HepG2 (cell line): Measurements from ENCODE around the gene PGP. TPM values are rescaled to one million over a fixed set of nuclear protein-coding genes. Genes with fewer than 3 reads are reported as not detected.

Experiments used
- ARID4A ChIP-seq: sonication (generic); formaldehyde crosslinking; IDR thresholded peaks from 2 replicates; pipeline ENCODE4 v1.5.0; 2020; ENCODE audit warnings: mild to moderate bottlenecking, missing genetic modification reagents, borderline replicate concordance
- DMAP1 ChIP-seq: IDR thresholded peaks from 2 replicates; pipeline ENCODE4 v1.6.1; 2016
- EP300 ChIP-seq, 3 experiments: sonication (generic) in 1 of 3; formaldehyde crosslinking in 1 of 3; IDR thresholded peaks; 2 replicates each; pipeline versions ENCODE4 v1.5.1 to v1.6.1; 2011 to 2020; ENCODE audit warnings: low read depth in 2 of 3, low read length in 2 of 3, borderline replicate concordance in 1 of 3, improper control_type of control experiment in 1 of 3, mild to moderate bottlenecking in 1 of 3, missing genetic modification reagents in 1 of 3, moderate library complexity in 1 of 3
- FOXO4 ChIP-seq: sonication (generic); formaldehyde crosslinking; conservative IDR thresholded peaks from 2 replicates; pipeline ENCODE4 v1.8.1; 2023; ENCODE audit warnings: missing genetic modification reagents
- GATAD2A ChIP-seq: IDR thresholded peaks from 2 replicates; pipeline ENCODE4 v1.6.1; 2016
- HMGXB4 ChIP-seq, 2 experiments: sonication (generic) in 1 of 2; formaldehyde crosslinking in 1 of 2; IDR thresholded peaks; 2 replicates each; pipeline versions ENCODE4 v1.4.0 to v1.6.1; 2018 to 2020; ENCODE audit warnings: missing genetic modification reagents in 2 of 2, borderline replicate concordance in 1 of 2, low read depth in 1 of 2, mild to moderate bottlenecking in 1 of 2, missing biosample characterization in 1 of 2
- HOMEZ ChIP-seq: IDR thresholded peaks from 2 replicates; pipeline ENCODE4 v1.6.1; 2016; ENCODE audit warnings: low read depth
- NR0B2 ChIP-seq: sonication (generic); formaldehyde crosslinking; IDR thresholded peaks from 2 replicates; pipeline ENCODE4 v1.4.0; 2020; ENCODE audit warnings: mild to moderate bottlenecking, missing genetic modification reagents
- RAD21 ChIP-seq: fragments of 450-650 bp; formaldehyde crosslinking; IDR thresholded peaks from 2 replicates; pipeline ENCODE4 v1.5.0; 2020; ENCODE audit warnings: mild to moderate bottlenecking
- ZFY ChIP-seq: sonication (generic); formaldehyde crosslinking; IDR thresholded peaks from 2 replicates; pipeline ENCODE4 v1.4.0; 2020; ENCODE audit warnings: missing genetic modification reagents
- ZNF343 ChIP-seq: sonication (generic); formaldehyde crosslinking; IDR thresholded peaks from 2 replicates; pipeline ENCODE4 v1.4.0; 2020; ENCODE audit warnings: mild to moderate bottlenecking, missing genetic modification reagents
- ZNF414 ChIP-seq: sonication (generic); formaldehyde crosslinking; IDR thresholded peaks from 2 replicates; pipeline ENCODE4 v1.5.0; 2020; ENCODE audit warnings: missing genetic modification reagents
- ZNF597 ChIP-seq: sonication (generic); formaldehyde crosslinking; IDR thresholded peaks from 2 replicates; pipeline ENCODE4 v1.5.0; 2020; ENCODE audit warnings: missing genetic modification reagents
- ZNF724P ChIP-seq: sonication (generic); formaldehyde crosslinking; IDR thresholded peaks from 2 replicates; pipeline ENCODE4 v1.8.0; 2022; ENCODE audit warnings: missing genetic modification reagents, borderline replicate concordance
- polyA plus RNA-seq, 8 experiments: library from polyadenylated mRNA; depleted of rRNA in 3 of 8; stranded (reverse) in 7 of 8; unstranded in 1 of 8; fragments of >200 nt; fragmentation: Illumina TruSeq in 4 of 8; extraction: Trizol in 4 of 8; gene quantifications; 2 replicates each; pipeline versions ENCODE4 v1.2.1 to v1.2.3, GENCODE V29; 2011 to 2016; ENCODE audit warnings: low read depth in 4 of 8, missing spikeins in 1 of 8, mixed read lengths in 1 of 8; ENCODE audit not compliant: insufficient read depth in 1 of 8
- total RNA-seq, 5 experiments: library from RNA; depleted of rRNA; stranded (reverse); fragments of >200 nt; fragmentation: Illumina TruSeq; extraction: Trizol; gene quantifications; 2 replicates each; pipeline ENCODE4 v1.2.3, GENCODE V29; 2016; ENCODE audit warnings: low read depth in 1 of 5

PGP gene
- total and polyA plus RNA-seq, 2 of the 13 experiments (the other 11 are each of a cell fraction or from before 2014, with no cell fraction given) = 7.3 to 18.3 TPM

GRCh38 chr16:2190002-2190658 is 24.5 kb downstream of the PGP start (continued):
- peak in 1 of 2 experiments; percentile 24; a peak in 1 of 4 replicates for TF ChIP-seq HMGXB4 (CRISPR knock-in tag; IDR thresholded peaks at IDR 0.05; ENCODE audit: borderline replicate concordance in 1 of 2, low read depth in 1 of 2)
- 0 out of 2 replicates have a peak, but pooled peaks have one; percentile 13 for TF ChIP-seq RAD21 (CRISPR knock-in tag)
- 0 out of 2 replicates have a peak, but pooled peaks have one; percentile 30 for TF ChIP-seq ARID4A
- TF ChIP-seq ZNF724P (CRISPR knock-in tag) = 0 out of 2 replicates have a peak, but pooled peaks have one; percentile 33
- TF ChIP-seq ZFY = peak; percentile 84
- no peak for TF ChIP-seq ZNF597 (CRISPR knock-in tag)
- TF ChIP-seq ZNF414 (CRISPR knock-in tag) = 0 out of 2 replicates have a peak, but pooled peaks have one; percentile 59
- no peak for TF ChIP-seq ZNF343 (CRISPR knock-in tag)
- TF ChIP-seq FOXO4 (CRISPR knock-in tag) = 0 out of 2 replicates have a peak, but pooled peaks have one; percentile 44
- TF ChIP-seq EP300 (IDR thresholded peaks at IDR 0.05; ENCODE audit: low read depth in 2 of 2, low read length in 2 of 2) = peak in 1 of 2 experiments; percentile 1; a peak in 1 of 4 replicates
- no peak for TF ChIP-seq EP300 (CRISPR knock-in tag; IDR thresholded peaks at IDR 0.05; ENCODE audit: borderline replicate concordance)
- TF ChIP-seq GATAD2A (CRISPR knock-in tag) = peak; percentile 30; the same call in 1 of the 2 replicates
- TF ChIP-seq NR0B2 (CRISPR knock-in tag) = no peak
- peak; percentile 39; the same call in 1 of the 2 replicates for TF ChIP-seq DMAP1 (CRISPR knock-in tag)
- TF ChIP-seq HOMEZ (CRISPR knock-in tag) = no peak
